GOT3 (cell line): Measurements from ENCODE around the gene LBR.

Experiments
- DNase-seq: peaks from one replicate; lab custom pipeline; 2025; ENCODE audit warnings: mixed read lengths; lab: John Stamatoyannopoulos, UW

LBR gene

DNA sequence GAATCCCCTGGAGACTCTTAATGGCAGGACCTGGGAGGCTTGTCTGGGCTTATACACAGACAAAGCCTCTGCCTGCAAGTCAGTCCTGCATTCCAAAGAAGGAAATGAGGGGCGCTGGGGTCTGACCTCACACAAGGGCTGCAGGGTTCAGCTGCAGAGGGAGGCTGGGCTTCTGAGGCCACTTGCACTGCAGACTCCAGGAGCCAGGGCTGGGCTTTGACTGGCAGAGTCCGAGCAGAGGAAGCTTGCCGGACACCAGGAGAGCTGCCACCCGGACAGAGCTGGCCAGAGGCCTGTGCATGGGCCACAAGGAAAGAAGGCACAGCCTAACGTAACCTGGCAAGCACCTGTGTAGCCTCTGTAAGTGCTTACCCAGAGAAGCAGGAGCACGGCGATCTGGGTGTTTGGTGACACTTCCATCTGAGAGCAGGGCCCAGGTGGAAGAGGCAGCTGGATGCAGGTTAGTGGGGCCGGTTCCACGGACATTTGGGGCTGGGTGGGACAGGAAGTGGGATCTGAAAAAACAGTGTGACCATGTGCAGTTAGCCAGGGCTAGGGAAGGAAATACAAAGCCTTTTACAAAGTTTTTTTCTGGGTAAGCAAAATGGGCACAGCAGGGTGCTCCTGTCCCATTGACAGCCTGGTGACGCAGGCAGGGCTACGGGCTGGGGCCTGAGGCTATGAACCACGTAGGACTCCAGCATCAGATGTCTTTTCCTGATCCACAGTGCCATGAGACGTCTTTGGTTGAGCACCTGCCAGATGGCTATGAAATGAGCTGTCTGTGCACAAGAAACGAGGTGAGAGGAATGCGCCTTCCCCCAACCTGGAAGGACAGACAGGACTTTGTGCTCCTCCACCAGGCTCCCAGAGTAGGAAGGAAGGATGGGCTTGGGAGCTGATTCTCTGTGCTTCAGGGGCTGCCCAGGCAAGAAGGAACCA is 37.3 kb upstream of the LBR start:
- no peak for DNase-seq

DNA sequence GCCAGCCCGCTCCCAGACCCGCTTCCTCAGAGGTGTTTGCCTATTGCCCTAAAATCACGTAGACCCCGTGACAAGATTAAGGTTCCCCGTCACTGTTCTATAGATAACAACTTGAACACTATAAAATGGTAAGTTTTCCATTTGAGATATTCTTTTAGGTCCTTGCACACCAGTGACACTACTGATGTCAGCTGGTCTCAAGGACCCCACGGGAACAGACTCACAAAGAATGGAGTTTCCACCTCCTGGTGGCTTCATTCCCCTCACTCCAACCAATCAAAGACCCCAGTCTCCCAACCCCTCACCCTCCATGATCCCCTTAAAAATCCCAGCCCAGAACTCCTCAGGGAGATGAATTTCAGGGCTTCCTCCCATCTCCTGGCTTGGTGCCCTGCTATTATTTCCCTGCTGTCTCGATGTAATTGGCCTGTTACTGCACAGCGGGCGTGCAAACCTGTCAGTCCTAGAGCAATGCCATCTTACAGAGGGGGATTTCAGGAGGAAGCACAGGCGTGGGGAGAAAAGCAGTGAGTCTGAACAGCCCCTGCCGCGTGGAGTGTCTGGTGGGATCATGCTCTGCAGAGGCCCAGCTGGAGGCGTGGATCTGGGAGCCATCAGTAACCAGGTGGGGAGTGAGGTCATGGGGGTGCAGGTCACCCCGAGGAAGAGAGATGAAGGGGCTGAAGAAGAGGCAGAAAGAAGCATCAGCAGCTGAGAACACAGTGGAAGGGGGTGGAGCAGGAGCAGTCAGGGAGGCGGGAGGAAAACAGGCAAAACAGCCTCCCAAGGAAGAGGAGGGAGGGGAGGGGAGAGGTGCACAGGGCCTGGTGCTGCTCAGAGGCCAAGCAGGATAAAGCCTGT is 35.1 kb upstream of the LBR start:
- no peak for DNase-seq

DNA sequence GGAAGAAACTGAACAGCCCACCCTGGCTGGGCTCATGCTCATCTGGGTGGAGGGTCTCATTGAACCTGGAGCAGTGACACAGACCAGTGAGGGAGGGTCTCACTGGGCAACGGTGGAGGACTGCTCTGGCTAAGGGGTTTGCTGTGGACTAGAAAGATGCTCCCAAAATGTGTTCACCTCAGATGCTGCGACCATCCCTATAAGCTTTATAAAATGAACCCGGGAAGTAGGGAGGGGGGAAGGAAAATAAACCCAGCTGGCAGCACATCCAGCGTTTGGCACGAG is 34.5 kb upstream of the LBR start:
- DNase-seq = no peak

DNA sequence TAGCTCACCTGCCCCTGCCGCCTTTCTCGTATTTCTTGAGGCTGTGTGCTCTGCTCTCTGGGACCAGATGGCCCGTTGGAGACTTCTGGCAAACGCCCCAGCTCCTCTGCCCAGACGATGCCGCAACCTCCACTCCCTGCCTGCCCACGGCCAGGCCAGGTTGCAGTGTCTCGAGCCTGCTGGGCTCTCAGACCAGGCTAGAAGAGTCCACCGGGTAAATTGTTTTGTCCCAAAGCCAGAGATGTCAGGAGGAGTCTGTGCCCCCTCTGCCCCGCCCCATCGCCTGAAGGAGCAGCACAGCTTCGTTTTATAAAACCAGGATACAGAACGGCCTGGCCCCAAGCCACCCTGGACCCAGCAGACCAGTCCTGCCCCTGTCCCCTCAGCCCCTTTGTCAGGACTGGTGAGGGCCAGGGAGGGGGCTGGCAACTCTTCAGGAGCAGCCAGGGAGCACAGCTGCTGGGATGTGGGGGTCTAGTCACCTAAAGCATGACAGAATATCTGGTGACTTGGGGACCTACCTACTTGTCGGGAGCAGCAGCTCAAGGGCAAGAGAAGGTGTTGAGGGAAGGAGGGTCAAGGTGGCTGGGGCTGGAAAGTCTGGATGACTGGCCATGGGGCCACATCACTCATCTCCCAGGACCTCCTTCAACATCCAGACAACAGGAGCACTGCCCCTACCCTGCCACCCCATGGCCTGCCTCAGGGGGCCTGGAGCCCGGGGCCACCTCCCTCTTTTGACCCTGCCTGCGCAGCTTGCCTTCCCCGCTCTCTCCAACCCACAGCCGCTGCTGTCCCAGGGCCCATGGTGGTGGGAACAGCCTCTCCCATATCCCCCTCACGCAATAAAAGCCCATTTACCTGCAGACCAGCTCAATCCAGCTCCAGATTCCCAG is 33.9 kb upstream of the LBR start:
- no peak for DNase-seq

DNA sequence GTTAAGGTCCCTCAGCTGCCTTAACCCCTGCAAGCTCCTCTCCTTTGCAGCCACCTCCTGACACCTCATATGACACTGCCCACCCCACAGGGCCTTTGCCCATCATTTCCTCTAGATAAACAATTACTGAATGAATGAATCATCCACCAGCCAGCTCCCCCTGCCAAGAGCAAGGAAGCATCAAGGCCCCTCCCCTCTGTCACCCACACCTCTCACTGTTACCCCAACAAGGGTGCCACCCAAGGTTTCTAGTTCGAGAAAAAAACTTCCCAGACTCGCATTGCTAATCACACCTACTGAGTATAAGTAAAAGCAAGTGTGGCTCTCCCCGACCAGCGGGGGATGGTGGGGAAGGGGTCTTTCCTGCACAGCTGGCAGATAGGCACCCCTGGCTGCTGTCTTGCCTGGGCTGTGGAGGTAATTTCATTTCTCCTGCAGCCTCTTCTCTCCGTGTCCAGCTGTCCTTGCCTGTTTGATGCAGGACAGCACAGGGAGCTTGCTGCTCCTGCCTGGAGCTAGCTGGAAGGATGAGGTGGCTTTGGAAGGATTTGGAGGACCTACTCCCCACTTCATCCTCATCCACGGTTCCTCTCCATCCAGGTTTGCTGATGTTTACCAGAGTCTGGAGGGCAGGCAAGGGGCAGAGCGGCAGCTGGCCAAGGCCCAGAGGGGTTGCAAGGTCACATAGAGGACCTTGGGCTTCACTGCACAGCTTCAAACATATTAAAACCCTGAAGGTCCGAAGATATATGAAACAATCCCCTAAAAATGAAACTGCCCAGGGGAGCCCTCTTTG is 33.1 kb upstream of the LBR start:
- DNase-seq = no peak

DNA sequence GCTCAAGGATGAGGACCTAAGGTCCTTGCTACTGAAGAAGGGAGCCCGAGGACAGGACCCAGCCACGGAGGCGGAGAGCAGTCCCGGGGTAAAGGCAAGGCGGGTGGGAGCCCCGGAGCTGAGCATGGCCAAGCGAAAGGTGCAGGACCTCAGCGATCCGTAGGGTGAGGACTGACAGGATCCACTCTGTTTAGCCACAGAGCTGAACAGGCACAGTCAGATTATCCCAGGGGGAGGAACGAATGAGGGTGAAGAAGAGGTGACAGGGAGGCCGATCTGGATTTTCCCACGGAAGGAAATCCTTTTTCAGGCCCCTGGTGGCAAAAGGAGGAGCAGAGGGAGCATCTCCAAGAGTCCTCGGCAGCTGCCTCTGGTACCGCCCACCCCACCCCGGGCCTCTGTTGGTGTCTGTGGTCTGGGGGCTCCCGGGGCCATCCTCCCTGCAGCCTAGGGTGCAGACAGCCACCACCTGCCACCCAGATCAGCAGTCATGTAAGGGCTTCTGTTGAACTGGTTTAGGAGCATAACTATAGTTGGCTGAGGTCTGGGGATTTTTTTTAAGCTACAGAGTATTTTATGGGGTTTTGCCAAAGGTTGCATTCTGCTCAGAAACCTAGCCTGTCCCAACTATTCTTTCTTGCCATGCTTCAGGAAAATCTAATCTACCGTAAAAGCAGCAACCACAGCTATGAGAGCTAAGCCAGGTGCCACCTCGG is 32.3 kb upstream of the LBR start:
- no peak for DNase-seq

DNA sequence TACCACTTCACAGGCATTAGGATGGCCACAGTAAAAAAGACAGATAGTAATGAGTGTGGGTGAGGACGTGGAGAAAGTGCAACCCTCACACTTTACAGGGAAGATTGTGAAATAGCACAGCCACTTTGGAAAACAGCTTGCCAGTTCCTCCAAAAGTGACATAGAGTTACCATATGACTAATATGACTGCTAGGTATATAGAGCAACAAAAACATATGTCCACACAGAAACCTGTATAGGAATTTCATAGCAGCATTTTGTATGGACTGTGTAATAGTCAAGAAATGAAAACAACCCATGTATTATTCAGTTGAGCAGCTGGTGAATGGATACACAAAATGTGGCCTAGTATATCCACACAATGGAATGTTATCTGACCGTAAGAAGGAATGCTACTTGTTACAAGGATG is 30.4 kb upstream of the LBR start:
- no peak for DNase-seq

DNA sequence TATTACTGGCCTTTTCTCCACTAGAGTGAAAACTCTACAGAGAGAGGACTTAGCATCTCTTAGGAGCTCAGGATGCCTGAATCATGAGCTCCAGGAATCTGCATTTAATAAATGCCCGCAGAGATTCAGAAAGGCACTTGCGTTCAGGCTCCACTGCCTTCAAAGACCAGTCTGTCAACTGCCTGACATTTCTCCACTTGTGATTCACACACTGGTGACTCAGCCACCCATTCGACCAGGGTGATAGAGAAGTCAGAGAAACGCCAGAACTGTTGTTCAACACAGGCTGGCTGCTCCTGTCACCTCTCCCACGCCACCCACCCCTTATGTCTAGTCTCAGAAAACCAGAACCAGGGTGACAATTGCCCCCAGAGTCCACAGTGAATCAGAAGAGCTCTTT is 26.9 kb upstream of the LBR start:
- DNase-seq = no peak

DNA sequence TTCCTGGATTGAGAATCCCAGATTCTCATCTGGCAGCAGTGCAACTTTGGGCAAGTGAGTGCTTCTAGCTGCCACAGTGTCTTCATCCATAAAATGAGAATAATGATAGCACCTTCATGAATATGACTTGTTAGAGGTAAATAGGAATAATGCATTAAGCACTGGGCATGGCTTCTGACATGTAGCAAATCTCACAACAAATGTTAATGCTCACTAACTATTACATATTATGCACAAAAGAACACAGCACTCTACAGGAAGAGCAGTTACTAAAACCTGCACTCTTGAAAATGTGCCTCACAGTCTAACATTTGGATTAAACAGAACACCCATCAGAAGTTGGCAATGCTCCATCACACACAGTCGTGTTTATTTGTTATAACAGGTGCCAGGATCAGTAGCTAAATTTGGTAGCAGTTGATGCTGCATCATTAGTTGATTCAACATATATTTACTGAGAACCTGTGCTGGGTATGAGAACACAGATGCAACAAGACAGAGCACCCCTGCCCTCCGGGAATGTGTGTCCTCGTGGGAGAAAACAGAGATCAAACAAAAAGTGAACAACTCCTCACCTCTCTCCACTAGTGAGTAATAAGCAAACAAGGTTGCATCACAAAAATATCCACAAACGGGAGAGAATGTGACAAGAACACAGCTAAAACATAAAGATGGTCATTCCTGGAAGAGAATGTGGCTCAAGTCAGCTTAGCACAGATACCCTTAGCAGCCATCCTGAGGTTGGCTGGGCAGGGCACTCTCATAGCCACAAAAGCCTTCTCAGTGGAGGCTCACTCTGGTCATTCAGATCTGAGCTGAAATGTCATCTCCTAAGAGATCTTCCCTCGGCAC is 26.2 kb upstream of the LBR start:
- no peak for DNase-seq

DNA sequence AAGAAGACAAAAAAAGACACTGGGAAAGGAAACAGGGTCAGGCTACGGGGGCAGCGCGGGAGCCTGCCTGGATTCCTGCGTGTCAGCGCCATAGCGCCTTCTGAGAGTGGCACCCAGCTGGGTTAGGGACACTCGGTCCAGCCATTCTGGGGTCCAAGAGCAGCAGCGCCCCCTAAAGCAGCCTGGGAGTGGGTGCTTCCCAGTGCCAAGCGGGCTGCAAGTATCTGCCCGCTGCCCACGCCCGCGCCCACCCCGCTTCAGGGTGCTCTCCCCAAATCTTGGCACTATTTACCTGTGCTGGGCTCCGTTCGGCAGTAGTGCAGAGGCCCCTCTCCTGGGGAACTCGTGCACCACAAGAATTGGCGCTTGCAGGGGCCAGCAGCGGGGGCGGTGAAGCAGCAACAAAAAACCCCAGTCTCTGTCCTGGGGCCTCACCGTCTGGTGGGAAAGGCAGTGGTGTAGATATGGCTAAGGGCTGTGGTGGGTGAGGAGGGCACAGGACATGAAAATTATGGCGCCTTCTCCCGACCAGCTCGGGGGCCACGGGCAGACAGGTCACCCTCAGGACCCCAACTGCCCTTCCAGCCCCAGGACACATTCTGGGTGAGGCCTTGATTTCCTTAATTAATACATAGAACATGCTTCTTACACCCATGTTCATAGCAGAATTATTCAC is 24.1 kb upstream of the LBR start:
- no peak for DNase-seq

DNA sequence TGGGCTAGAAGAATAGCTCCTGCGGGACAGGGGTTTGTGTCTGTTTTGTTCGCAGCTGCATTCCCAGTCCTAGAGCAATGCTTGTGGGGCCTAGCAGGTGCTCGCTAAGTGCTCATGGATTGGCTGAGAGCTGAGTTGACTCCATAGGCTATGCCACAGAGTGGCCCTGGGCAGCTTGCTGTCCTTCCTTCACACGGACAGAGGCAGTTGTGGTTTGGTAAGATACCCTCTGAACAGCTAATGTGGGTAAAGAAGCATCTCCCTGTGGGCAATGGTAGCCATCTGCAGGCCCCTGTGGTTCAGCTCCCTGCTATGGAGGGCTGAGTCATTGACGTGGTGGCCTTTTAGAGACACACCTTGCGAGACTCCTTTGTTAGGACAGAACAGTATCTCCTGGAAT is 23.5 kb upstream of the LBR start:
- DNase-seq = no peak

DNA sequence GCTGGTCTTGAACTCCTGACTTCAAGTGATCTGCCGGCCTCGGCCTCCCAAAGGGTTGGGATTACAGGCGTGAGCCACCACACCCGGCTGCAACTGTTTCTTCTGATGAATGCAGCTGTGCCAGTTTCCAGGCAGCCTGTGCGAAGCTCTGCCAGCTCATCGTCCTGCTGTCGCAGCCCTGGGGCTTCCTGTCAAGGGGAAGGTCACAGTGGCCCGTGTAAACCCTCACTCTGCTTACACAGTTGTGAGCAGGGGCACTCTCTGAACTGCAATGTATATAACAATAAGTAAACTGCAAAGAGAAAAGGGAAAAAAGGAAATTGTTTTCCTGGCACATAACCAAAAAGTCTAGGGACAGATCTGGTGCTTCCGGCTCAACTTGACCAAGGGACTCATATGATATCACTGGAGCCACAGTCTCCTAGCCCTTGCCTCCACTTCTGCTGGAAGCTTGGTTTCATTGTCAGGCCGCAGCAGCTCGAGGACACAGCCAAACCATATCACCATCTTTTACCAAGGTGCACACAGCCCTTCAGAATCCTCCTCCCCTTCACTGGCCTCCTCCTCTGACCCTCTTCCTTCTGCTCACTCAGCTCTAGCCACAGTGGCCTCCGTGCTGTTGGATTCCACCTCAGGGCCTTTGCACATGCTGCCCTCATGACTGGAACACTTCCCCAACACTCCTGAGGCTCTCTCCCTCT is 22.8 kb upstream of the LBR start:
- no peak for DNase-seq

DNA sequence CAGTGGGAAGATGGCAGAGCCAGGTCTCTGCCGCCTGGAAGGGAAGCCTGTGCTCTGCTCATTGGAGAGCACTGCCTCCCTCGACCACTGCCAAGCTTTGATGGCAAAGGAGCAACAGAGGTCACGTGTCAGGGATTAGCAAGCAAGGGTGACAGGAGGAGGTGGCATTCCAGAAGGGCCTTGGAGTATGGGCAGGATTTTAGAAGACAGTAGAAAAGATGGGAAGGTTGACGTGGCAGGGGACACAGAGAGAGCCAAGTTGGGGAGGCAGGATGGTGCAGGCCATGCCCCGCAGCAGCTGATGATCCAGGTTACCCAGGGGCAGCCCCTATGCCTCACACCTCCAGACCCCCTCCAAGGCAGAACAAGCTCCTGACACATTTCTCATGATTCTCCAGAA is 21.9 kb upstream of the LBR start:
- no peak for DNase-seq

DNA sequence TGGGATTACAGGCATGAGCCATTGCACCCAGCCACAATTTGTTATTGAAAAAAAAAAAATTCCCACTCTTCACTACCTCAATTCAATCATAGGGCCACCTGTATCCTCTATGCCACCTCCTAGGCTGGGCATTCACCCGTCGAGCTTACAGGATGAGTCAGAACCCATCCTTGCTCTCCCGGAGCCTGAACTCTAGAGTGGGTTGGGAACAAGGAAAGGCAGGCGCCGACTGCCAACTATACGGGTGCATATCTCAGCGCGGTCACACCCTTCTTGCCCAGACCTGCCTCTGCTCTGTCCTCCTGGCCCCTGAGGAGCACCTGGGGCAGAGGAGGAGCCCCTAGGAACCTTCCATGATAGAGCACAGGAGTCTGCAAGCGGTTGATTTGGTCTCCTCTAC is 21.4 kb upstream of the LBR start:
- no peak for DNase-seq

DNA sequence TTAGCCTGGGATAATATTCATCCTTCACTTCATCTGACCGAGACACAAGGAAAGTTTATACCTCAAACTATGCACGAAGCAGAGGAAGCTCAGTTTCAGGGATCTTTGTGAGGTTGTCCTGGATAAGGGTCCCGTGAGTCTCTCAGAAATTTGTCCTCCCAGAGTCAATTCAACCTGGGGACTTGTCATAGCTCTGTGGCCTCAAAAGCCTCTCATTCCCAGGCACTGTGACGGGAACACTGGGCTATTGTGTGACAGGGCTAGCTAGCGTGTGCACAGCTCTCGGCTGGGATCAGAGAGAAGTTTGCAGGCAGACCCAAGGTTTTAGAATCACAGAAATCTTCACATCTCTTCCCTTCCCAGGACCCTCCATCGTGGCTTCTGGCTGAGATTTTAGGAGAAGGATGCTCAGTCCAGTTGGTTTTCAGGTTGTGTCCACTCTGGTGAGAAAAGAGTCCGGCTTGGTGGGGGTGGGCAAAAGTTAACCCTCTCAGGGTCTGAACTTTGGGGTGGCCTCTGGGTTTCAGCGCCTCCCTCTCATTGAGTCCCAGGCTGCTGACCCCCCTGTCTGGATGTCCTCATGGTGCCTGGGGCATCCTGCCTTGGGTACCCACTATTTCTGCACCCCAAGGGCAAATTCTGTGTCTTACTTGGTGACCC is 20.4 kb upstream of the LBR start:
- DNase-seq = no peak

DNA sequence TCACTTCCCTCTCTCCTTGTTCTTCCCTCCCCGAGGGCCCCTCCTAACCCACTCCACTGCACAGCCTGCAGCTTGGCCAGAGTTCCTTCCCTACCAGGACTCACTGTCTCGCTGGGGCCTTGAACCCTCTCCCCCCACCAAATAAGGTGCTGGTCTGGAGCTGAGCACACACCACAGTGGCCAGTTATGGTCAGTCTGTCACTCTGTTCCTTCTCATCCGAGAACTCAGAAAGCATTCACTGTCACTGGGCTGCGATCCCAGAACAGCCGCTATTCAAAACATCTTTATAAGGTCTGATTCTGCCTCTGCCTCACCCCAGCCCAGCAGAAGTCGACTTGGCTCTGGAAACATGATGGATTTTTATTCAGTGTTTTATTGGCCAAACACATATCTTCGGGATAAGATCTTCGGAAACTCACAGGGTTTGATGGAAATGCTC is 19.8 kb upstream of the LBR start:
- no peak for DNase-seq

DNA sequence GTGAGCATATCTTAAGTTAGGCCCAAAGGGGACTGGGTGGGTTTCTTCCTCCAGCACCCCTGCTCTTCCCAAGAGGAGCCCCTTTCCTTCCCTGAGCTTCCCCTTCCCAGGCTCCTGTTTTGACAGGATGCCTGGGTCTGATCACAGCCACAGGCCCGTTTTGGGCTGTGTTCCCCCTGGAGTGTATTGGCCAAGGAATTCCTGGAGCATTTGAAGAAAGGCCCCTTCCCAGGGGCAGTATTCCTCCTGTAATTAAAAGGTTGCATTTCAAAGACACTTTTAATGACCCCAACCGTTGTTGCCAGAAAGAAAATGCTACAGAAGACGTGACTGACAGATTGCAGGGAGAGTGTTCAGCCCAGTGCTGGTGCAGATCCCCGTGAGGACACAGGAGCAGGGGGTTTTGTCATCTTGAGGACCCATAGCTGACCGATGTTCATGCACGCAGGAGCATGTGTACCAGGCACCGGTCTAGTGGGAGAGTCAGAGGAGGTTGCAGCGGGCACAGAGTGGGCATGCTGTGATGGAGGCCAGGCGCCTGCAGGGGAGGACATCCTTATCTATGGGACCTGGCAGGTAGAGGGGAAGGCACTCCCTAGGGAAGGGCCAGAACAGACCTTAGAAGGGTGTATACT is 19.3 kb upstream of the LBR start:
- DNase-seq = no peak

DNA sequence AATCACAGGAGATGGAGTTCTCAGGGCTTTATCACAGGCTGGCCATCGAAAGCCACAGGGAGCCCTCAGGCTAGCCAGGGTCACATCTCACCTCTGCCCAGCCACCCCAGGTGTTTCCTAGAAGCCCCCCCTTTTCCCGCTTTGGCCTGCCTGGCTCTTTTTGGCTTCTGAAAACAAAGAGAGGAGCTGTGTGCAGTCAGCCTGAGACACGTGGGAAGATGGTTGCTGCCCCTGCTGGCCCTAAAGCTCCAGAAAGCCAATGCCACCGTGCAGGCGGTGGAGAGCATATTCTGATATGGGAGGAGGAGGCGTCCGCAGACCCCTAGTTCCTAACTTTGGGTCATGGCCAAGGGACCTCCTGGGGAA is 18.7 kb upstream of the LBR start:
- no peak for DNase-seq
